IMR-90 (cell line): Measurements from ENCODE around the gene GTF2I. TPM values are rescaled to one million over a fixed set of nuclear protein-coding genes. Genes with fewer than 3 reads are reported as not detected.

ENCODE experiments used
- ATAC-seq: fragments of 200-7000 bp; cut with Tn5 transposase; 2 replicates; pipeline ENCODE4 v1.9.1; 2020; ENCODE audit warnings: low read depth, mild to moderate bottlenecking, moderate library complexity
- BruUV-seq: library from RNA; stranded (reverse); fragments of 400-500 nt; replicated peaks from 2 replicates; lab custom pipeline; 2021; lab: Mats Ljungman, UMichigan
- CTCF ChIA-PET: fragments of 300-600 bp; formaldehyde crosslinking; extraction: SDS; loops from one replicate; lab custom pipeline; 2021; ENCODE audit warnings: antibody characterized with exemption; lab: Yijun Ruan, JAX
- POLR2A ChIA-PET: fragments of 300-600 bp; sonication (Branson Sonifier 250); formaldehyde crosslinking; loops from one replicate; lab custom pipeline; 2022; ENCODE audit warnings: antibody characterized with exemption; ENCODE audit not compliant: unreplicated experiment; lab: Charles Lee
- DNase-seq: peaks from one replicate; pipeline ENCODE4 v3.0.0; 2013
- H2AFZ ChIP-seq: replicated peaks from 2 replicates; pipeline ENCODE3; 2013; ENCODE audit warnings: low read length, mild to moderate bottlenecking; ENCODE audit not compliant: poor library complexity
- H2AK5ac ChIP-seq: 2 replicates; pipeline ENCODE4 v1.6.1; 2013; ENCODE audit warnings: low read depth, low read length, inconsistent platforms
- H2AK9ac ChIP-seq: replicated peaks from 2 replicates; pipeline ENCODE3; 2013; ENCODE audit warnings: mild to moderate bottlenecking, low read depth, low read length, moderate library complexity; ENCODE audit not compliant: poor library complexity
- H2BK120ac ChIP-seq: 2 replicates; pipeline ENCODE4 v1.6.1; 2013; ENCODE audit warnings: low read depth, low read length, inconsistent platforms
- H2BK15ac ChIP-seq: 3 replicates; pipeline ENCODE4 v1.6.1; 2013; ENCODE audit warnings: low read depth, low read length, inconsistent platforms
- H2BK20ac ChIP-seq: 2 replicates; pipeline ENCODE4 v1.6.1; 2013; ENCODE audit warnings: low read depth, mild to moderate bottlenecking, inconsistent platforms, low read length, moderate library complexity
- H2BK5ac ChIP-seq: 2 replicates; pipeline ENCODE4 v1.6.1; 2013; ENCODE audit warnings: mild to moderate bottlenecking, low read depth, low read length, inconsistent platforms; ENCODE audit not compliant: poor library complexity, severe bottlenecking
- H3K14ac ChIP-seq: replicated peaks from 2 replicates; pipeline ENCODE4 v1.6.1; 2013; ENCODE audit warnings: low read depth, low read length, inconsistent platforms
- H3K18ac ChIP-seq: 2 replicates; pipeline ENCODE4 v1.6.1; 2013; ENCODE audit warnings: low read depth, low read length, control low read depth
- H3K23ac ChIP-seq: 2 replicates; pipeline ENCODE4 v1.6.1; 2013; ENCODE audit warnings: low read depth, low read length, inconsistent platforms
- H3K27ac ChIP-seq: 2 replicates; pipeline ENCODE4 v1.5.1; 2013; ENCODE audit warnings: mild to moderate bottlenecking, control low read depth, low read length; ENCODE audit not compliant: insufficient read depth
- H3K27me3 ChIP-seq: 2 replicates; pipeline ENCODE4 v1.6.1; 2013; ENCODE audit warnings: low read length; ENCODE audit not compliant: control insufficient read depth, insufficient read depth
- H3K36me3 ChIP-seq: 2 replicates; pipeline ENCODE4 v1.6.1; 2013; ENCODE audit warnings: low read length, mixed read lengths; ENCODE audit not compliant: control insufficient read depth, insufficient read depth
- H3K4ac ChIP-seq: 2 replicates; pipeline ENCODE4 v1.6.1; 2013; ENCODE audit warnings: low read depth, low read length, inconsistent platforms
- H3K4me1 ChIP-seq: 2 replicates; pipeline ENCODE4 v1.6.1; 2013; ENCODE audit warnings: low read length, mixed read lengths; ENCODE audit not compliant: control insufficient read depth, insufficient read depth
- H3K4me2 ChIP-seq: 2 replicates; pipeline ENCODE4 v1.6.1; 2013; ENCODE audit warnings: low read depth, mild to moderate bottlenecking, control low read depth, low read length, moderate library complexity
- H3K4me3 ChIP-seq: 2 replicates; pipeline ENCODE4 v1.5.1; 2013; ENCODE audit warnings: low read depth, mild to moderate bottlenecking, control low read depth, low read length, moderate library complexity; ENCODE audit not compliant: insufficient read depth
- H3K56ac ChIP-seq: 2 replicates; pipeline ENCODE4 v1.6.1; 2013; ENCODE audit warnings: low read length, inconsistent platforms; ENCODE audit not compliant: insufficient read depth; ENCODE audit errors: extremely low read depth
- H3K79me1 ChIP-seq, 2 experiments: 2 replicates each; pipeline ENCODE4 v1.6.1; 2013; ENCODE audit warnings: low read length in 2 of 2, inconsistent platforms in 1 of 2, low read depth in 1 of 2
- H3K9ac ChIP-seq: 2 replicates; pipeline ENCODE4 v1.6.1; 2013; ENCODE audit warnings: low read depth, low read length, control low read depth
- H3K9me1 ChIP-seq: 2 replicates; pipeline ENCODE4 v1.6.1; 2013; ENCODE audit warnings: low read length, inconsistent platforms; ENCODE audit not compliant: insufficient read depth
- H3K9me3 ChIP-seq: 2 replicates; pipeline ENCODE4 v1.6.1; 2013; ENCODE audit warnings: low read length; ENCODE audit not compliant: control insufficient read depth, insufficient read depth
- H4K20me1 ChIP-seq: 2 replicates; pipeline ENCODE4 v1.6.1; 2013; ENCODE audit warnings: low read length, inconsistent platforms; ENCODE audit not compliant: insufficient read depth
- H4K5ac ChIP-seq: 2 replicates; pipeline ENCODE4 v1.6.1; 2013; ENCODE audit warnings: mild to moderate bottlenecking, low read depth, low read length, control low read depth
- H4K8ac ChIP-seq, 2 experiments: 2 replicates each; pipeline ENCODE4 v1.6.1; 2013; ENCODE audit warnings: low read depth in 2 of 2, low read length in 2 of 2, control low read depth in 1 of 2, inconsistent platforms in 1 of 2
- H4K91ac ChIP-seq: 2 replicates; pipeline ENCODE4 v1.6.1; 2013; ENCODE audit warnings: low read depth, low read length, inconsistent platforms; ENCODE audit not compliant: insufficient read depth
- BHLHE40 ChIP-seq: fragments of 150-350 bp; IDR thresholded peaks from 2 replicates; pipeline ENCODE4 v1.6.1; 2016; ENCODE audit warnings: mild to moderate bottlenecking, low read depth, low read length
- CEBPB ChIP-seq: IDR thresholded peaks from 2 replicates; pipeline ENCODE4 v1.6.1; 2012; ENCODE audit warnings: low read depth, low read length, improper control_type of control experiment
- CHD1 ChIP-seq: IDR thresholded peaks from 2 replicates; pipeline ENCODE4 v1.6.1; 2012; ENCODE audit warnings: low read depth, low read length, improper control_type of control experiment
- CTCF ChIP-seq: conservative IDR thresholded peaks from 2 replicates; pipeline ENCODE4 v1.5.1; 2012; ENCODE audit warnings: mild to moderate bottlenecking, low read depth, low read length, improper control_type of control experiment
- ELK1 ChIP-seq: fragments of 150-350 bp; IDR thresholded peaks from 2 replicates; pipeline ENCODE4 v1.6.1; 2016; ENCODE audit warnings: low read depth, mild to moderate bottlenecking, low read length, moderate library complexity, borderline replicate concordance
- MAFK ChIP-seq: IDR thresholded peaks from 2 replicates; pipeline ENCODE4 v1.6.1; 2012; ENCODE audit warnings: low read depth, low read length, improper control_type of control experiment
- MAZ ChIP-seq: IDR thresholded peaks from 2 replicates; pipeline ENCODE4 v1.6.1; 2012; ENCODE audit warnings: low read depth, mild to moderate bottlenecking, low read length, improper control_type of control experiment, moderate library complexity, borderline replicate concordance
- MXI1 ChIP-seq: IDR thresholded peaks from 2 replicates; pipeline ENCODE4 v1.6.1; 2012; ENCODE audit warnings: low read depth, mild to moderate bottlenecking, low read length, moderate library complexity, borderline replicate concordance
- NFE2L2 ChIP-seq: fragments of 150-350 bp; IDR thresholded peaks from 2 replicates; pipeline ENCODE4 v1.6.1; 2016; ENCODE audit warnings: low read depth, mild to moderate bottlenecking, low read length
- POLR2A ChIP-seq: IDR thresholded peaks from 2 replicates; pipeline ENCODE4 v1.6.1; 2012; ENCODE audit warnings: mild to moderate bottlenecking, low read depth, low read length
- RAD21 ChIP-seq: IDR thresholded peaks from 2 replicates; pipeline ENCODE4 v1.6.1; 2012; ENCODE audit warnings: low read length, improper control_type of control experiment
- RCOR1 ChIP-seq: IDR thresholded peaks from 2 replicates; pipeline ENCODE4 v1.6.1; 2012; ENCODE audit warnings: mild to moderate bottlenecking, low read length, improper control_type of control experiment; ENCODE audit not compliant: insufficient replicate concordance
- RFX5 ChIP-seq: IDR thresholded peaks from 2 replicates; pipeline ENCODE4 v1.8.0; 2012; ENCODE audit warnings: low read depth, mild to moderate bottlenecking, low read length, moderate library complexity
- USF2 ChIP-seq: fragments of 150-350 bp; IDR thresholded peaks from 2 replicates; pipeline ENCODE4 v1.6.1; 2017; ENCODE audit warnings: mild to moderate bottlenecking, antibody characterized with exemption, low read length, low read depth
- WGBS, 2 experiments: methylation state at CpG; one replicate each; pipeline versions ENCODE4 v1.1.5 to v1.1.7; 2013; ENCODE audit warnings: missing lambda C conversion rate in 2 of 2; ENCODE audit not compliant: insufficient read length in 1 of 2; ENCODE audit errors: extremely low coverage in 2 of 2; 5-methylcytosine and 5-hydroxymethylcytosine counted together
- dilution Hi-C: fragments of 300-500 bp; cut with HindIII; formaldehyde crosslinking; loops from one replicate; pipeline ENCODE4 v1.14.3; 2018; ENCODE audit warnings: low sequenced_read_pairs; ENCODE audit not compliant: unreplicated experiment
- in situ Hi-C: fragments of 300-500 bp; cut with MboI; formaldehyde crosslinking; loops from 3 replicates; pipeline ENCODE4 v1.14.3; 2019; ENCODE audit warnings: low sequenced_read_pairs, inconsistent platforms, mixed read lengths
- intact Hi-C: fragments of 100-400 bp; cut with micrococcal nuclease; formaldehyde crosslinking; loops from 2 replicates; pipeline ENCODE4 v1.10.0; 2022
- polyA plus RNA-seq, 3 experiments: library from polyadenylated mRNA; depleted of rRNA; stranded (reverse); fragments of >200 nt; gene quantifications; 2 replicates each; pipeline ENCODE4 v1.2.3, GENCODE V29; 2012; ENCODE audit warnings: low replicate concordance in 1 of 3
- total RNA-seq: library from RNA; depleted of rRNA; stranded (reverse); fragments of >200 nt; gene quantifications from 2 replicates; pipeline ENCODE4 v1.2.3, GENCODE V29; 2012

GTF2I gene
- total and polyA plus RNA-seq, 2 of the 4 experiments (the other 2 are of a cell fraction), result 46.4 to 88.8 TPM

DNA sequence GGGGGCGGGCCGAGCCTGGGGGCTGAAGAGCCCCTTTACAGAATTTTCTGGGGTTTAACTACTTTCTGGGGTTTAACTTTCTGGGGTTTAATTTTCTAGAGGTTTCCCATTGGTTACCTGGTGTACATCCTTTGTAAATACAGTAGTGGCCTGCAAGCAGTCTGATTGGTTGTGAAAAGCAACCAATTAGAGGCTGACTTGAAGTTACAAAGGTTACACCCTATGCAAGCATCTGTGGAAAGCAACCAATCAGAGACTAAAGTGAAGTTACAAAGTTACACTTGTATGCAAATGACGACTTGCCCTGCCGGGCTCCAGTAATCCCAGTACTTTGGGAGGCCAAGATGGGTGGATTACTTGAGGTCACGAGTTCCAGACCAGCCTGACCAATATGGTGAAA is 27.4 kb downstream of the GTF2I start:
- Histone ChIP-seq H2BK5ac (no peak overlapping the region), H3K79me1 (peaks cover 25 to 76% of the 10 kb centered on the region in 2 experiments), H3K4me3 (no peak overlapping the region), H3K36me3 (peaks cover 15% of the 10 kb centered on the region), H3K4ac (no peak overlapping the region), H3K4me2 (no peak overlapping the region), H4K20me1 (peaks cover 73% of the 10 kb centered on the region), H3K9me3 (no peaks in the 10 kb centered on the region), H2AK9ac (no peak overlapping the region), H2BK20ac (no peak overlapping the region), H2BK120ac (no peak overlapping the region), H2AFZ (no peak overlapping the region), H4K5ac (no peak overlapping the region), H3K18ac (no peak overlapping the region), H2BK15ac (no peak overlapping the region), H4K91ac (no peak overlapping the region), H3K14ac (no peak overlapping the region), H4K8ac (no peak overlapping the region), H3K4me1 (no peaks in the 10 kb centered on the region), H3K9ac (no peak overlapping the region), H3K23ac (no peak overlapping the region), H3K9me1 (no peaks in the 10 kb centered on the region; the same call in 1 of the 2 replicates), H3K27ac (no peak overlapping the region), H3K56ac (no peak overlapping the region), H3K27me3 (no peaks in the 10 kb centered on the region), H2AK5ac (no peak overlapping the region)
- no CpG with 5 or more reads among the region's 5 CpGs for WGBS, 2 experiments
- in situ Hi-C loops, result no loop called here
- DNase-seq (no peak), ATAC-seq (no peak)
- BruUV-seq, result no TSS peak
- TF ChIP-seq BHLHE40 (no peak), MAZ (no peak), CTCF (no peak), MAFK (no peak), MXI1 (no peak), RFX5 (no peak), CHD1 (no peak), RCOR1 (no peak), ELK1 (no peak), CEBPB (no peak), RAD21 (no peak), POLR2A (no peak), USF2 (no peak), NFE2L2 (no peak)
- dilution Hi-C loops, result no loop called here
- intact Hi-C loops, result no loop called here
- CTCF ChIA-PET, result no interaction called here
- POLR2A ChIA-PET, result no interaction called here
